Endodermal cell (in vitro differentiated cells): ENCODE results near the gene ACOT7. TPM values are rescaled to one million over a fixed set of nuclear protein-coding genes. Genes with fewer than 3 reads are reported as not detected.
A peak's percentile ranks its signal among the peaks of the same experiment; 100 is the strongest.

Experiments used
- DNase-seq: peaks from one replicate; pipeline ENCODE4 v3.0.0-alpha.2; 2017
- H3K27ac ChIP-seq: 2 replicates; pipeline ENCODE4 v1.5.1; 2013; ENCODE audit warnings: mild to moderate bottlenecking, low read depth, low read length, moderate library complexity
- H3K27me3 ChIP-seq: 2 replicates; pipeline ENCODE4 v1.6.1; 2013; ENCODE audit warnings: mild to moderate bottlenecking, low read length, moderate library complexity; ENCODE audit not compliant: insufficient read depth, control insufficient read depth, poor library complexity, severe bottlenecking
- H3K36me3 ChIP-seq: 2 replicates; pipeline ENCODE4 v1.7.0; 2013; ENCODE audit warnings: mild to moderate bottlenecking, low read length, moderate library complexity; ENCODE audit not compliant: control insufficient read depth, insufficient read depth
- H3K4me1 ChIP-seq: one replicate; pipeline ENCODE4 v1.7.0; 2013; ENCODE audit warnings: low read length; ENCODE audit not compliant: control insufficient read depth, insufficient read depth
- H3K4me3 ChIP-seq: 2 replicates; pipeline ENCODE4 v1.5.1; 2013; ENCODE audit warnings: mild to moderate bottlenecking, low read length, moderate library complexity
- H3K9ac ChIP-seq: 2 replicates; pipeline ENCODE4 v1.6.1; 2013; ENCODE audit warnings: mild to moderate bottlenecking, low read length, moderate library complexity; ENCODE audit not compliant: poor library complexity, severe bottlenecking; ENCODE audit errors: extremely low read depth
- H3K9me3 ChIP-seq: 2 replicates; pipeline ENCODE4 v1.6.1; 2013; ENCODE audit warnings: mild to moderate bottlenecking, low read length, moderate library complexity; ENCODE audit not compliant: control insufficient read depth
- H3K27ac Mint-ChIP-seq: 2 replicates; pipeline ENCODE4 v1.8.0; 2020; ENCODE audit warnings: mixed read lengths
- H3K27me3 Mint-ChIP-seq: 2 replicates; pipeline ENCODE4 v1.8.0; 2021; ENCODE audit warnings: mild to moderate bottlenecking, mixed read lengths; ENCODE audit not compliant: insufficient read depth
- H3K36me3 Mint-ChIP-seq: 2 replicates; pipeline ENCODE4 v1.8.0; 2020; ENCODE audit warnings: low read depth, mixed read lengths
- H3K4me1 Mint-ChIP-seq: 2 replicates; pipeline ENCODE4 v1.8.0; 2020; ENCODE audit warnings: mixed read lengths
- H3K4me3 Mint-ChIP-seq: 2 replicates; pipeline ENCODE4 v1.8.0; 2020; ENCODE audit warnings: mild to moderate bottlenecking, moderate library complexity, mixed read lengths
- H3K9me3 Mint-ChIP-seq: 2 replicates; pipeline ENCODE4 v1.8.0; 2020; ENCODE audit warnings: mild to moderate bottlenecking, mixed read lengths
- WGBS, 2 experiments: methylation state at CpG; one replicate each; pipeline versions ENCODE4 v1.1.5 to v1.1.7; 2013; ENCODE audit warnings: missing lambda C conversion rate in 2 of 2, mixed read lengths in 1 of 2; ENCODE audit not compliant: insufficient coverage in 1 of 2, insufficient read length in 1 of 2; 5-methylcytosine and 5-hydroxymethylcytosine counted together
- total RNA-seq, 2 donors: library from RNA; stranded (reverse); fragmentation: NEBNext Ultra II Directional in 1 of 2; extraction: Animal tissue kit (Norgen Biotek cat#: 25700) in 1 of 2; gene quantifications; 2 replicates in 1 of 2; 3 replicates in 1 of 2; pipeline ENCODE4 v1.2.1, GENCODE V29; 2021
- TF ChIP-seq, protein P1 (sequence below): fragments of 200-600 bp; sonication (generic); conservative IDR thresholded peaks from 2 replicates; pipeline ENCODE4 v1.5.0; 2021; ENCODE audit warnings: antibody characterized with exemption, mild to moderate bottlenecking

Gene ACOT7
- total RNA-seq, 2 donors from 2014 or later: 51.3 to 70.7 TPM

- DNase-seq: peak; percentile 66
- peaks cover 82% of the 10 kb centered on the region for H3K27me3 Mint-ChIP-seq
- no peak within 1 kb of the TSS for H3K27ac ChIP-seq
- peaks cover 6% of the 10 kb centered on the region for H3K4me1 Mint-ChIP-seq
- no peaks in the 10 kb centered on the region for H3K36me3 ChIP-seq
- TF ChIP-seq, protein P1, sequence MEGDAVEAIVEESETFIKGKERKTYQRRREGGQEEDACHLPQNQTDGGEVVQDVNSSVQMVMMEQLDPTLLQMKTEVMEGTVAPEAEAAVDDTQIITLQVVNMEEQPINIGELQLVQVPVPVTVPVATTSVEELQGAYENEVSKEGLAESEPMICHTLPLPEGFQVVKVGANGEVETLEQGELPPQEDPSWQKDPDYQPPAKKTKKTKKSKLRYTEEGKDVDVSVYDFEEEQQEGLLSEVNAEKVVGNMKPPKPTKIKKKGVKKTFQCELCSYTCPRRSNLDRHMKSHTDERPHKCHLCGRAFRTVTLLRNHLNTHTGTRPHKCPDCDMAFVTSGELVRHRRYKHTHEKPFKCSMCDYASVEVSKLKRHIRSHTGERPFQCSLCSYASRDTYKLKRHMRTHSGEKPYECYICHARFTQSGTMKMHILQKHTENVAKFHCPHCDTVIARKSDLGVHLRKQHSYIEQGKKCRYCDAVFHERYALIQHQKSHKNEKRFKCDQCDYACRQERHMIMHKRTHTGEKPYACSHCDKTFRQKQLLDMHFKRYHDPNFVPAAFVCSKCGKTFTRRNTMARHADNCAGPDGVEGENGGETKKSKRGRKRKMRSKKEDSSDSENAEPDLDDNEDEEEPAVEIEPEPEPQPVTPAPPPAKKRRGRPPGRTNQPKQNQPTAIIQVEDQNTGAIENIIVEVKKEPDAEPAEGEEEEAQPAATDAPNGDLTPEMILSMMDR: no peak
- no peak within 1 kb of the TSS for H3K27ac Mint-ChIP-seq
- peak within 1 kb of the TSS; percentile 20 for H3K4me3 Mint-ChIP-seq
- peaks cover 85% of the 10 kb centered on the region for H3K27me3 ChIP-seq
- no peak within 1 kb of the TSS for H3K9ac ChIP-seq
- H3K9me3 Mint-ChIP-seq: no peaks in the 10 kb centered on the region
- H3K4me1 ChIP-seq: peaks cover 4% of the 10 kb centered on the region
- H3K36me3 Mint-ChIP-seq: no peaks in the 10 kb centered on the region
- no peaks in the 10 kb centered on the region for H3K9me3 ChIP-seq
- no peak within 1 kb of the TSS for H3K4me3 ChIP-seq
- WGBS, 2 experiments: 13 to 15% methylated on average over 29 to 99 of the region's 99 CpGs
These were observed 31.3 kb upstream of the ACOT7 start, which contains the start of gene ESPN for GRCh38 chr1:6424619-6425593. Gene ESPN (plus strand): TSS chr1:6424776. CDS start chr1:6424956, 180 bp downstream.

GRCh38 chr1:6424000-6424565 lies 30.5 kb upstream of the ACOT7 start:
- H3K27me3 ChIP-seq: peaks cover 93% of the 10 kb centered on the region
- no peaks in the 10 kb centered on the region for H3K9me3 Mint-ChIP-seq
- H3K36me3 Mint-ChIP-seq: no peaks in the 10 kb centered on the region
- no peak overlapping the region for H3K27ac ChIP-seq
- H3K4me1 ChIP-seq: peaks cover 4% of the 10 kb centered on the region
- peaks cover 6% of the 10 kb centered on the region for H3K4me1 Mint-ChIP-seq
- H3K27ac Mint-ChIP-seq: no peak overlapping the region
- H3K4me3 ChIP-seq: no peak overlapping the region
- peaks cover 87% of the 10 kb centered on the region for H3K27me3 Mint-ChIP-seq
- H3K9ac ChIP-seq: no peak overlapping the region
- H3K36me3 ChIP-seq: no peaks in the 10 kb centered on the region
- TF ChIP-seq, protein P1: no peak
- 12% methylated on average over 24 to 35 of the region's 35 CpGs for WGBS, 2 experiments
- H3K9me3 ChIP-seq: no peaks in the 10 kb centered on the region
- peak; percentile 77 for DNase-seq
- H3K4me3 Mint-ChIP-seq: peak overlapping the region; percentile 20

- Mint-ChIP-seq H3K4me1 (peaks cover 6% of the 10 kb centered on the region), H3K4me3 (no peak overlapping the region), H3K27me3 (peaks cover 93% of the 10 kb centered on the region), H3K27ac (no peak overlapping the region), H3K36me3 (no peaks in the 10 kb centered on the region), H3K9me3 (no peaks in the 10 kb centered on the region)
- Histone ChIP-seq H3K27me3 (peaks cover 99% of the 10 kb centered on the region), H3K4me1 (peaks cover 4% of the 10 kb centered on the region), H3K27ac (no peak overlapping the region), H3K9me3 (no peaks in the 10 kb centered on the region), H3K4me3 (no peak overlapping the region), H3K9ac (no peak overlapping the region), H3K36me3 (no peaks in the 10 kb centered on the region)
- 15 to 17% methylated on average over 14 to 24 of the region's 24 CpGs for WGBS, 2 experiments
- TF ChIP-seq, protein P1: peak; percentile 92
- peak; percentile 96 for DNase-seq
These were observed 29.9 kb upstream of the ACOT7 start for GRCh38 chr1:6423321-6423999.
